Measurements from ENCODE around the gene FAAH.

DNA sequence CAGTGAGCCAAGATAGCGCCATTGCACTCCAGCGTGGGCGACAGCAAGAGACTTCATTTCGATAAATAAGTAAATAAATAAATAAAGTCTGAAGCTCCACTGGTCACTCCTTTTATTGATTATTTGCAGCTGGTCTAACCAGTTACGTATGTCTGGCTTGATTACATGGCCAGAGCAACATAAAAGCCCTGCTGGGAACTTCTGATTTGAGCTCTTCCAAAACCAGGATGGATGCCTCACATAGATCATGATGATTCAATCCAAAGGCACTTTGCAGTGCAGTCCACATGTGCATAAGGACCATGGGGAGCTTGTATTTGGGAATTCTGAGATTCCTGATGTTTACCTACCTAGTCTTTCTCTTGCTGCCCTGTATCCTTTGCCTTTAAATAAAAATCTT lies 29.5 kb upstream of the FAAH start:
- TF ChIP-seq EZH2phosphoT487 (IDR thresholded peaks at IDR 0.05; ENCODE audit: borderline replicate concordance, low read length) (no peak), EZH2 (IDR thresholded peaks at IDR 0.05; ENCODE audit: low read length, unreplicated experiment) (no peak)
- TF ChIP-seq, protein P1, sequence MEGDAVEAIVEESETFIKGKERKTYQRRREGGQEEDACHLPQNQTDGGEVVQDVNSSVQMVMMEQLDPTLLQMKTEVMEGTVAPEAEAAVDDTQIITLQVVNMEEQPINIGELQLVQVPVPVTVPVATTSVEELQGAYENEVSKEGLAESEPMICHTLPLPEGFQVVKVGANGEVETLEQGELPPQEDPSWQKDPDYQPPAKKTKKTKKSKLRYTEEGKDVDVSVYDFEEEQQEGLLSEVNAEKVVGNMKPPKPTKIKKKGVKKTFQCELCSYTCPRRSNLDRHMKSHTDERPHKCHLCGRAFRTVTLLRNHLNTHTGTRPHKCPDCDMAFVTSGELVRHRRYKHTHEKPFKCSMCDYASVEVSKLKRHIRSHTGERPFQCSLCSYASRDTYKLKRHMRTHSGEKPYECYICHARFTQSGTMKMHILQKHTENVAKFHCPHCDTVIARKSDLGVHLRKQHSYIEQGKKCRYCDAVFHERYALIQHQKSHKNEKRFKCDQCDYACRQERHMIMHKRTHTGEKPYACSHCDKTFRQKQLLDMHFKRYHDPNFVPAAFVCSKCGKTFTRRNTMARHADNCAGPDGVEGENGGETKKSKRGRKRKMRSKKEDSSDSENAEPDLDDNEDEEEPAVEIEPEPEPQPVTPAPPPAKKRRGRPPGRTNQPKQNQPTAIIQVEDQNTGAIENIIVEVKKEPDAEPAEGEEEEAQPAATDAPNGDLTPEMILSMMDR (conservative IDR thresholded peaks at IDR 0.05; ENCODE audit: low read depth, low read length), result no peak
